GM23248 (cell line): ENCODE data around the gene ZNF438. TPM values are rescaled to one million over a fixed set of nuclear protein-coding genes. Genes with fewer than 3 reads are reported as not detected.

Experiments
- DNase-seq: peaks from one replicate; pipeline ENCODE4 v3.0.0-alpha.2; 2015
- H2AFZ ChIP-seq: fragments of 200-600 bp; sonication (generic); 2 replicates; pipeline ENCODE4 v1.6.1; 2016; ENCODE audit warnings: antibody characterized with exemption
- H3F3A ChIP-seq: fragments of 200-600 bp; sonication (generic); 2 replicates; pipeline ENCODE4 v1.6.1; 2016; ENCODE audit warnings: mild to moderate bottlenecking, antibody characterized with exemption, mixed run types; ENCODE audit not compliant: insufficient read depth
- H3K27ac ChIP-seq: fragments of 200-600 bp; sonication (generic); 2 replicates; pipeline ENCODE4 v1.5.1; 2016; ENCODE audit warnings: mild to moderate bottlenecking
- H3K27me3 ChIP-seq: fragments of 200-600 bp; sonication (generic); replicated peaks from 2 replicates; pipeline ENCODE4 v1.6.1; 2016; ENCODE audit warnings: mild to moderate bottlenecking; ENCODE audit not compliant: insufficient read depth
- H3K36me3 ChIP-seq: fragments of 200-600 bp; sonication (generic); 2 replicates; pipeline ENCODE4 v1.6.1; 2016; ENCODE audit warnings: low read depth, mild to moderate bottlenecking
- H3K4me1 ChIP-seq: fragments of 200-600 bp; sonication (generic); 2 replicates; pipeline ENCODE4 v1.6.1; 2016; ENCODE audit warnings: mild to moderate bottlenecking; ENCODE audit not compliant: insufficient read depth
- H3K4me2 ChIP-seq: fragments of 200-600 bp; sonication (generic); one replicate; pipeline ENCODE4 v1.6.1; 2016; ENCODE audit warnings: mild to moderate bottlenecking; ENCODE audit not compliant: unreplicated experiment
- H3K4me3 ChIP-seq: fragments of 200-600 bp; sonication (generic); 2 replicates; pipeline ENCODE4 v1.5.1; 2016; ENCODE audit warnings: mild to moderate bottlenecking
- H3K79me2 ChIP-seq: fragments of 200-600 bp; sonication (generic); 2 replicates; pipeline ENCODE4 v1.6.1; 2016; ENCODE audit warnings: mild to moderate bottlenecking; ENCODE audit not compliant: insufficient read depth
- H3K9ac ChIP-seq: fragments of 200-600 bp; sonication (generic); 2 replicates; pipeline ENCODE4 v1.6.1; 2016; ENCODE audit warnings: mild to moderate bottlenecking
- H3K9me2 ChIP-seq: fragments of 200-600 bp; sonication (generic); 2 replicates; pipeline ENCODE4 v1.6.1; 2016; ENCODE audit warnings: mixed run types, mild to moderate bottlenecking, moderate library complexity; ENCODE audit not compliant: insufficient read depth
- H3K9me3 ChIP-seq: fragments of 200-600 bp; sonication (generic); one replicate; pipeline ENCODE4 v1.6.1; 2017; ENCODE audit warnings: low read depth
- H4K20me1 ChIP-seq: fragments of 200-600 bp; sonication (generic); 2 replicates; pipeline ENCODE4 v1.6.0; 2016; ENCODE audit not compliant: insufficient read depth
- EZH2 ChIP-seq: fragments of 200-600 bp; sonication (generic); IDR thresholded peaks from 2 replicates; pipeline ENCODE4 v1.6.1; 2018; ENCODE audit warnings: antibody characterized with exemption, mild to moderate bottlenecking; ENCODE audit not compliant: insufficient read depth, poor library complexity, severe bottlenecking
- EZH2phosphoT487 ChIP-seq: fragments of 200-600 bp; sonication (generic); IDR thresholded peaks from 2 replicates; pipeline ENCODE4 v1.6.1; 2018; ENCODE audit warnings: antibody characterized with exemption, moderate library complexity, mild to moderate bottlenecking, low read depth; ENCODE audit not compliant: insufficient read depth
- WGBS, 2 experiments: methylation state at CpG; one replicate each; pipeline ENCODE4 v1.1.6; 2015 to 2017; ENCODE audit warnings: low lambda C conversion rate in 2 of 2, low coverage in 1 of 2; ENCODE audit errors: missing lambda C conversion rate in 2 of 2; 5-methylcytosine and 5-hydroxymethylcytosine counted together
- in situ Hi-C: fragments of 300-500 bp; cut with MboI; formaldehyde crosslinking; loops from 2 replicates; pipeline ENCODE4 v1.15.0; 2020
- polyA plus RNA-seq: library from polyadenylated mRNA; unstranded; fragments of >200 nt; fragmentation: Nextera tagmentation; extraction: Ambion mirVana; gene quantifications from 2 replicates; pipeline ENCODE4 v1.2.1, GENCODE V29; 2016
- total RNA-seq: library from RNA; depleted of rRNA; stranded (reverse); fragments of >200 nt; shearing (Covaris generic); gene quantifications from 2 replicates; pipeline ENCODE4 v1.2.3, GENCODE V29; 2014

Gene ZNF438
- total and polyA plus RNA-seq, 2 experiments from 2014 or later: 2.9 to 4.1 TPM

- Histone ChIP-seq H3F3A (peaks cover 38% of the 10 kb centered on the region), H3K27me3 (no peaks in the 10 kb centered on the region), H3K27ac (peak overlapping the region; percentile 100), H3K9ac (peak overlapping the region; percentile 97), H4K20me1 (no peaks in the 10 kb centered on the region), H3K4me1 (peaks cover 42% of the 10 kb centered on the region), H3K36me3 (no peaks in the 10 kb centered on the region), H3K79me2 (no peaks in the 10 kb centered on the region), H3K4me3 (peak overlapping the region; percentile 83), H3K4me2 (peak overlapping the region; percentile 97), H3K9me3 (no peaks in the 10 kb centered on the region), H2AFZ (peak overlapping the region; percentile 84), H3K9me2 (no peaks in the 10 kb centered on the region)
- 31 to 33% methylated on average over 45 to 51 of the region's 51 CpGs for WGBS, 2 experiments
- peak; percentile 98 for DNase-seq
- in situ Hi-C loops: no loop called here
- TF ChIP-seq EZH2 (no peak), EZH2phosphoT487 (no peak)
Measured at GRCh38 chr10:31032258-31033132, 830 bp upstream of the ZNF438 start.

- Histone ChIP-seq H3K9ac (peak overlapping the region; percentile 97), H3K27me3 (no peaks in the 10 kb centered on the region), H3K4me2 (peak overlapping the region; percentile 82), H3F3A (peaks cover 38% of the 10 kb centered on the region), H3K36me3 (no peaks in the 10 kb centered on the region), H4K20me1 (no peaks in the 10 kb centered on the region), H3K4me1 (peaks cover 42% of the 10 kb centered on the region), H2AFZ (peak overlapping the region; percentile 84), H3K9me3 (no peaks in the 10 kb centered on the region), H3K4me3 (peak overlapping the region; percentile 83), H3K9me2 (no peaks in the 10 kb centered on the region), H3K27ac (peak overlapping the region; percentile 100), H3K79me2 (no peaks in the 10 kb centered on the region)
- WGBS, 2 experiments: 3 to 6% methylated on average over 5 of the region's 5 CpGs
- in situ Hi-C loops: no loop called here
- TF ChIP-seq EZH2phosphoT487 (no peak), EZH2 (no peak)
- DNase-seq: no peak
Measured at GRCh38 chr10:31031205-31031557, 484 bp downstream of the ZNF438 start.

- no peaks in the 10 kb centered on the region for H3K36me3 ChIP-seq
- peaks cover 38% of the 10 kb centered on the region for H3F3A ChIP-seq
- DNase-seq: no peak
- WGBS, 2 experiments: 59 to 62% methylated on average over 8 of the region's 8 CpGs
- in situ Hi-C loops: no loop called here
- no peaks in the 10 kb centered on the region for H3K79me2 ChIP-seq
- no peaks in the 10 kb centered on the region for H3K27me3 ChIP-seq
- H3K27ac ChIP-seq: peak overlapping the region; percentile 100
- H3K9me3 ChIP-seq: no peaks in the 10 kb centered on the region
- no peaks in the 10 kb centered on the region for H4K20me1 ChIP-seq
- peak overlapping the region; percentile 84 for H2AFZ ChIP-seq
- H3K4me1 ChIP-seq: peaks cover 42% of the 10 kb centered on the region
- peak overlapping the region; percentile 83 for H3K4me3 ChIP-seq
- TF ChIP-seq EZH2phosphoT487 (no peak), EZH2 (no peak)
- H3K9ac ChIP-seq: peak overlapping the region; percentile 97
- H3K9me2 ChIP-seq: no peaks in the 10 kb centered on the region
- H3K4me2 ChIP-seq: peak overlapping the region; percentile 82
Measured at GRCh38 chr10:31030800-31031199, 865 bp downstream of the ZNF438 start.

- peak overlapping the region; percentile 97; the same call in 1 of the 2 replicates for H3K9ac ChIP-seq
- H3F3A ChIP-seq: peaks cover 38% of the 10 kb centered on the region
- H3K4me1 ChIP-seq: peaks cover 39% of the 10 kb centered on the region
- no peaks in the 10 kb centered on the region for H3K36me3 ChIP-seq
- TF ChIP-seq EZH2 (no peak), EZH2phosphoT487 (no peak)
- H3K4me3 ChIP-seq: peak overlapping the region; percentile 83; the same call in 1 of the 2 replicates
- peak overlapping the region; percentile 100; the same call in 1 of the 2 replicates for H3K27ac ChIP-seq
- in situ Hi-C loops: no loop called here
- H3K79me2 ChIP-seq: 0 out of 2 replicates have a peak, but pooled peaks cover 4% of the 10 kb centered on the region
- peak overlapping the region; percentile 82 for H3K4me2 ChIP-seq
- DNase-seq: peak; percentile 47
- no peaks in the 10 kb centered on the region for H3K9me2 ChIP-seq
- no peaks in the 10 kb centered on the region for H3K9me3 ChIP-seq
- H4K20me1 ChIP-seq: no peaks in the 10 kb centered on the region
- 64 to 66% methylated on average over 8 of the region's 8 CpGs for WGBS, 2 experiments
- H2AFZ ChIP-seq: peak overlapping the region; percentile 84
- no peaks in the 10 kb centered on the region for H3K27me3 ChIP-seq
Measured at GRCh38 chr10:31030260-31030659, 1.4 kb downstream of the ZNF438 start.
